ENCODE measurements around the gene COL27A1. TPM values are rescaled to one million over a fixed set of nuclear protein-coding genes. Genes with fewer than 3 reads are reported as not detected.

COL27A1 gene
- polyA plus RNA-seq, 1 of the 3 experiments (the other 2 are of a cell fraction) = 8.7 TPM

- no peaks in the 10 kb centered on the region for H3K36me3 ChIP-seq (replicated peaks in 1 of 2; ENCODE audit: control insufficient read depth in 1 of 2, insufficient read depth in 2 of 2, low read length in 1 of 2)
- no peaks in the 10 kb centered on the region for H3K9me2 ChIP-seq
- no peak overlapping the region for H3K9ac ChIP-seq
- no peaks in the 10 kb centered on the region for H3K79me2 ChIP-seq (ENCODE audit: insufficient read depth)
- H3K4me1 ChIP-seq (ENCODE audit: control insufficient read depth in 1 of 2, insufficient read depth in 2 of 2, low read depth in 1 of 2, low read length in 1 of 2) = peaks cover 2 to 53% of the 10 kb centered on the region in 2 experiments; a peak in 3 of 4 replicates
- H2AFZ ChIP-seq (ENCODE audit: low read depth) = no peak overlapping the region
- TF ChIP-seq MEF2A (IDR thresholded peaks at IDR 0.05; ENCODE audit: borderline replicate concordance, low read depth) (no peak), RCOR1 (IDR thresholded peaks at IDR 0.05; ENCODE audit: low read length) (no peak), FOXJ3 (CRISPR knock-in tag; IDR thresholded peaks at IDR 0.05) (no peak), TEAD4 (IDR thresholded peaks at IDR 0.05; ENCODE audit: borderline replicate concordance, insufficient read depth) (no peak), EP300 (IDR thresholded peaks at IDR 0.05; ENCODE audit: borderline replicate concordance in 1 of 2, low read depth in 1 of 2, low read length in 1 of 2) (no peak), SIN3A (IDR thresholded peaks at IDR 0.05; ENCODE audit: borderline replicate concordance, low read depth, low read length) (no peak), FOXM1 (IDR thresholded peaks at IDR 0.05; ENCODE audit: low read depth) (no peak), GABPA (IDR thresholded peaks at IDR 0.05; ENCODE audit: low read depth) (no peak), POLR2AphosphoS5 (IDR thresholded peaks at IDR 0.05; ENCODE audit: low read depth, low read length) (no peak), TAF1 (IDR thresholded peaks at IDR 0.05; ENCODE audit: borderline replicate concordance, low read depth, low read length) (no peak)
- TF ChIP-seq, protein P1, sequence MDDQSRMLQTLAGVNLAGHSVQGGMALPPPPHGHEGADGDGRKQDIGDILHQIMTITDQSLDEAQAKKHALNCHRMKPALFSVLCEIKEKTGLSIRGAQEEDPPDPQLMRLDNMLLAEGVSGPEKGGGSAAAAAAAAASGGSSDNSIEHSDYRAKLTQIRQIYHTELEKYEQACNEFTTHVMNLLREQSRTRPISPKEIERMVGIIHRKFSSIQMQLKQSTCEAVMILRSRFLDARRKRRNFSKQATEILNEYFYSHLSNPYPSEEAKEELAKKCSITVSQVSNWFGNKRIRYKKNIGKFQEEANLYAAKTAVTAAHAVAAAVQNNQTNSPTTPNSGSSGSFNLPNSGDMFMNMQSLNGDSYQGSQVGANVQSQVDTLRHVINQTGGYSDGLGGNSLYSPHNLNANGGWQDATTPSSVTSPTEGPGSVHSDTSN (IDR thresholded peaks at IDR 0.05) = no peak
- TF ChIP-seq, protein P2, sequence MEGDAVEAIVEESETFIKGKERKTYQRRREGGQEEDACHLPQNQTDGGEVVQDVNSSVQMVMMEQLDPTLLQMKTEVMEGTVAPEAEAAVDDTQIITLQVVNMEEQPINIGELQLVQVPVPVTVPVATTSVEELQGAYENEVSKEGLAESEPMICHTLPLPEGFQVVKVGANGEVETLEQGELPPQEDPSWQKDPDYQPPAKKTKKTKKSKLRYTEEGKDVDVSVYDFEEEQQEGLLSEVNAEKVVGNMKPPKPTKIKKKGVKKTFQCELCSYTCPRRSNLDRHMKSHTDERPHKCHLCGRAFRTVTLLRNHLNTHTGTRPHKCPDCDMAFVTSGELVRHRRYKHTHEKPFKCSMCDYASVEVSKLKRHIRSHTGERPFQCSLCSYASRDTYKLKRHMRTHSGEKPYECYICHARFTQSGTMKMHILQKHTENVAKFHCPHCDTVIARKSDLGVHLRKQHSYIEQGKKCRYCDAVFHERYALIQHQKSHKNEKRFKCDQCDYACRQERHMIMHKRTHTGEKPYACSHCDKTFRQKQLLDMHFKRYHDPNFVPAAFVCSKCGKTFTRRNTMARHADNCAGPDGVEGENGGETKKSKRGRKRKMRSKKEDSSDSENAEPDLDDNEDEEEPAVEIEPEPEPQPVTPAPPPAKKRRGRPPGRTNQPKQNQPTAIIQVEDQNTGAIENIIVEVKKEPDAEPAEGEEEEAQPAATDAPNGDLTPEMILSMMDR (IDR thresholded peaks at IDR 0.05) = no peak
- TF ChIP-seq, protein P3, sequence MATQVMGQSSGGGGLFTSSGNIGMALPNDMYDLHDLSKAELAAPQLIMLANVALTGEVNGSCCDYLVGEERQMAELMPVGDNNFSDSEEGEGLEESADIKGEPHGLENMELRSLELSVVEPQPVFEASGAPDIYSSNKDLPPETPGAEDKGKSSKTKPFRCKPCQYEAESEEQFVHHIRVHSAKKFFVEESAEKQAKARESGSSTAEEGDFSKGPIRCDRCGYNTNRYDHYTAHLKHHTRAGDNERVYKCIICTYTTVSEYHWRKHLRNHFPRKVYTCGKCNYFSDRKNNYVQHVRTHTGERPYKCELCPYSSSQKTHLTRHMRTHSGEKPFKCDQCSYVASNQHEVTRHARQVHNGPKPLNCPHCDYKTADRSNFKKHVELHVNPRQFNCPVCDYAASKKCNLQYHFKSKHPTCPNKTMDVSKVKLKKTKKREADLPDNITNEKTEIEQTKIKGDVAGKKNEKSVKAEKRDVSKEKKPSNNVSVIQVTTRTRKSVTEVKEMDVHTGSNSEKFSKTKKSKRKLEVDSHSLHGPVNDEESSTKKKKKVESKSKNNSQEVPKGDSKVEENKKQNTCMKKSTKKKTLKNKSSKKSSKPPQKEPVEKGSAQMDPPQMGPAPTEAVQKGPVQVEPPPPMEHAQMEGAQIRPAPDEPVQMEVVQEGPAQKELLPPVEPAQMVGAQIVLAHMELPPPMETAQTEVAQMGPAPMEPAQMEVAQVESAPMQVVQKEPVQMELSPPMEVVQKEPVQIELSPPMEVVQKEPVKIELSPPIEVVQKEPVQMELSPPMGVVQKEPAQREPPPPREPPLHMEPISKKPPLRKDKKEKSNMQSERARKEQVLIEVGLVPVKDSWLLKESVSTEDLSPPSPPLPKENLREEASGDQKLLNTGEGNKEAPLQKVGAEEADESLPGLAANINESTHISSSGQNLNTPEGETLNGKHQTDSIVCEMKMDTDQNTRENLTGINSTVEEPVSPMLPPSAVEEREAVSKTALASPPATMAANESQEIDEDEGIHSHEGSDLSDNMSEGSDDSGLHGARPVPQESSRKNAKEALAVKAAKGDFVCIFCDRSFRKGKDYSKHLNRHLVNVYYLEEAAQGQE (IDR thresholded peaks at IDR 0.05; ENCODE audit: low read depth, low read length) = no peak
- TF ChIP-seq, protein P4, sequence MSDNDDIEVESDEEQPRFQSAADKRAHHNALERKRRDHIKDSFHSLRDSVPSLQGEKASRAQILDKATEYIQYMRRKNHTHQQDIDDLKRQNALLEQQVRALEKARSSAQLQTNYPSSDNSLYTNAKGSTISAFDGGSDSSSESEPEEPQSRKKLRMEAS (IDR thresholded peaks at IDR 0.05; ENCODE audit: low read depth) = no peak
- WGBS (ENCODE audit: low lambda C conversion rate) = 91% methylated on average over 6 of the region's 6 CpGs
- no peaks in the 10 kb centered on the region for H3K27me3 ChIP-seq (ENCODE audit: insufficient read depth)
- H3K27ac ChIP-seq (ENCODE audit: low read depth in 2 of 2, low read length in 1 of 2) = peak overlapping the region in 1 of 2 experiments; percentile 51; a peak in 2 of 4 replicates
- no peak overlapping the region for H3K4me2 ChIP-seq
- H3K4me3 ChIP-seq (ENCODE audit: low read depth in 2 of 2, low read length in 1 of 2) = no peak overlapping the region
- CTCF ChIA-PET = interaction anchor here (0.6 to 4.2 kb wide), 6 partner anchors 8 to 108 kb away, joined by 3 to 19 read pairs (median 3); partner anchors contain the start of gene COL27A1
- peak; percentile 65 for DNase-seq
- no peaks in the 10 kb centered on the region for H3K9me3 ChIP-seq
- peaks cover 2% of the 10 kb centered on the region for H3F3A ChIP-seq (replicated peaks; ENCODE audit: insufficient read depth)
- POLR2A ChIA-PET = interaction anchor here (0.6 to 0.7 kb wide), 3 partner anchors 15 to 44 kb away, joined by 3 read pairs; no protein-coding TSS in a partner anchor
- H4K20me1 ChIP-seq (ENCODE audit: insufficient read depth) = no peaks in the 10 kb centered on the region
Observed at GRCh38 chr9:114231273-114231672, 75.9 kb downstream of the COL27A1 start.
